ENCODE data around the gene SGCA.

SGCA gene

DNA sequence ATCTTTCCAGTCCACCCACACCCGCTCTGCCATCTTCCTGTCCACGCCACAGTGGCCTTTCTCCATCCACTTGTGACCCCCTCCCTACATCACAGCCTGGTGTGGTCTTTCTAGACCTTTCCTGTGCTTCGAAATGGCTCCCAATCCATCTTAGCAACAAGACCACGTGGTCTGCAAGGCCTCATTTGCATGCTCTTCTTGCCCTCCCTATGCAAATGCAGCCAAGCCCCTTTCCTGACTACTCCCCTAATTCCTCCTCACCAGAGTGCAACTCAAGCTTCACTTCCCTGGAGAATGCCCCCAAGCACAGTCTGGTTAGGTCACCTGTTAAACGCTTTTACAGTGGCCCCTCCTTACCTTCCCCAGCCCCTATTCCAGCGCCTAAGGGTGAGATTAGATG lies 21.4 kb upstream of the SGCA start:
- TF ChIP-seq ZFX (IDR thresholded peaks at IDR 0.05; ENCODE audit: borderline replicate concordance), result no peak
- TF ChIP-seq, protein P1, sequence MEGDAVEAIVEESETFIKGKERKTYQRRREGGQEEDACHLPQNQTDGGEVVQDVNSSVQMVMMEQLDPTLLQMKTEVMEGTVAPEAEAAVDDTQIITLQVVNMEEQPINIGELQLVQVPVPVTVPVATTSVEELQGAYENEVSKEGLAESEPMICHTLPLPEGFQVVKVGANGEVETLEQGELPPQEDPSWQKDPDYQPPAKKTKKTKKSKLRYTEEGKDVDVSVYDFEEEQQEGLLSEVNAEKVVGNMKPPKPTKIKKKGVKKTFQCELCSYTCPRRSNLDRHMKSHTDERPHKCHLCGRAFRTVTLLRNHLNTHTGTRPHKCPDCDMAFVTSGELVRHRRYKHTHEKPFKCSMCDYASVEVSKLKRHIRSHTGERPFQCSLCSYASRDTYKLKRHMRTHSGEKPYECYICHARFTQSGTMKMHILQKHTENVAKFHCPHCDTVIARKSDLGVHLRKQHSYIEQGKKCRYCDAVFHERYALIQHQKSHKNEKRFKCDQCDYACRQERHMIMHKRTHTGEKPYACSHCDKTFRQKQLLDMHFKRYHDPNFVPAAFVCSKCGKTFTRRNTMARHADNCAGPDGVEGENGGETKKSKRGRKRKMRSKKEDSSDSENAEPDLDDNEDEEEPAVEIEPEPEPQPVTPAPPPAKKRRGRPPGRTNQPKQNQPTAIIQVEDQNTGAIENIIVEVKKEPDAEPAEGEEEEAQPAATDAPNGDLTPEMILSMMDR (IDR thresholded peaks at IDR 0.05), result no peak
- H3K27ac ChIP-seq, result no peak overlapping the region

DNA sequence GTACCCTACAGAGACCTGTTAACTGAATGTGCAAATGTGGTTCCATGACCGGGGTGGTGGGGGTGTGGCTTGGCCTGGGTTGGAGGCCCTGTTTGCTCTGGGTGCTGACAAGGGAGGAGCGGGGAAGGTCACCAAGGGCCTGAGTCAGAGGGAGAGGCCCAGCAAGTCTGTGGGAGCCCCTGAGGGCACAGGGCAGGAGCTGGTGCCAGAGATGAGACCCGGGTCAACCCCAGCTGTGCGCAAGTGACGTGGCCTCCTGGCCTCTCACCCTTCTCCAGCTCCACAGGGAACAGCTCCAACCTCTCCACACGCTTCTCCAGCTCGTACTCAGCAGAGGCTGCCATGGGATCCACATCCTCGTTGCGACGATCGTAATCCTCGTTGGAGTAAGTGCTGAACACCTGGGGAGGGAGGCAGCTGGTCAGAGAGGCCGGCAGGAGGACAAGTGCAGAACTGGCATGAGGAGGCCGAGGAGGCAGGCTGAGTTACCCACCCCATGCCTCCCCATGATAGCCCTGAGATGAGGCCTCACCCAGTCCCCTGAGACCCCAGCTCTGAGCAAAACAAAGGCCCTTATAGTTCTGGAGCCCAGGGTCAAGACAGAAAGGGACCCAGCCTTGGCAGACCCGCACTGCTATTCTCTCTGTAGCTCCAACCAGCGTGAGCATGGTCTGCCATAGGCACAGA lies 20.8 kb upstream of the SGCA start:
- no peak overlapping the region for H3K27ac ChIP-seq
- no peak for TF ChIP-seq ZFX (IDR thresholded peaks at IDR 0.05; ENCODE audit: borderline replicate concordance)
- TF ChIP-seq, protein P1 (IDR thresholded peaks at IDR 0.05), result no peak

DNA sequence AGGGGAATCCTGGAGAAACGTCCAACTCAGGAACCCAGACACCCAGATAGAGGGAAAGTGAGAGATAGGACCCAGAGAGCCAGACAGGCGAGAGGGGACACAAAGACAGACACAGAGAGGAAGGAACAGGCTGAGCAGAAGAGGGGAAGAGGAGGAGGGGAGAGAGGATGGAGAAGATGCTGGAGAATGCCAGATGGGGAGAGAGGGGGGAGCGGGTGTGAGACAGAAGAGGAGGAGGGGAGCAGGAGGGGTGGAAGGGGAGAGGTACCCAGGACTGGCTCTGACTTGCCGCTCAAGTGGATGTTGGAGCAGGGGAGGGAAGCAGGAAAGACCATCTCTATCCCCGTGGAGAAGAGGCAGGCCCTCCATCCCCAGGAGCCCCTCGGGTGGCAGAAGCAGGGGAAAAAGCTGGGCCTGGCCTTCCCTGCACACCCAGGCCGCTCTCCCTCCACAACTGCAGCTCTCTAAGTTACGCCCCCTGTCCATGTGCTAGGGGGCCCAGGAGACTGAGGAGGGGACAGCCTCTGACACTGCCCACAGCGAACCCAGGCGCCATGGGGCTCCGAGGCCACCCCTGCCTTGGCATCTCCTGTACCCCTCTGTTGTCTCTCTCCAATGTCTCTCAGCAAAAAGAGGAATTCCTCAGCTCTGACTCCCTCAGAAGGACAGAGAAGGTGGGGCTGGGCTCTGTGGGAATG lies 20.1 kb upstream of the SGCA start:
- no peak overlapping the region for H3K27ac ChIP-seq
- TF ChIP-seq, protein P1 (IDR thresholded peaks at IDR 0.05), result no peak
- no peak for TF ChIP-seq ZFX (IDR thresholded peaks at IDR 0.05; ENCODE audit: borderline replicate concordance)

DNA sequence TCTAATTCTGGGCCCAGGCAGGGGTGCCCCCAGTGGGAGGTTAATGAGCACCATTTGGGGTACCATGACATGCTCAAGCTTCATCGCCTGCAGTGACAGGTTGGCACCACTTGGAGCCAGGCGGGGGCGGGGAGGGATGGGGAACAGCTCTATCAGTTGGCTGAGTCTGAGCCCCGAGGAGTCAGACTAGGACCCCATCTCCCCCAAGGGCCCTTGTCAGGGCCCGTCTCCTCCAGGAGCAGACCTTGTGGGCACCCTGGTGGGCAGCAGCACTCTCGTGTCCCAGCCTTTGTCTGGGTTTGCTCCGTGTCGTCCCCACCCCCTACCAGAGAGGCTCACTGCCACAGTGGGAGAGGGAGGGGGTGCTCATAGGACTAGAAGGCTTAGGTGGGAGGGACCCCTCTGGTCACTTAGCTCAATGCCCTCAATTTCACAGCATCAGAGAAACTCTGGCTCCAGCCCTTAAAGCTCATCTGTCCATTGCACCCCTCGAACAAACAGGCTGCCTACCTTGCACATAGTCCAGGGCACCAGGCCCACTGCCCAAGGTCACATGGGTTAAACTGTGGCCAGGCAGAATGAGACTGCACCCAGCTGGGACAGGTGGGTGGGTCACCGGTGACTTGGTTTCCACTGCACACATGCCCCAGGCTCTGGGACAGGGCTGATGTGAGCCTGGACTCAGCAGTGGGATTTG lies 19.4 kb upstream of the SGCA start:
- TF ChIP-seq ZFX (IDR thresholded peaks at IDR 0.05; ENCODE audit: borderline replicate concordance), result no peak
- TF ChIP-seq, protein P1 (IDR thresholded peaks at IDR 0.05), result no peak
- no peak overlapping the region for H3K27ac ChIP-seq

DNA sequence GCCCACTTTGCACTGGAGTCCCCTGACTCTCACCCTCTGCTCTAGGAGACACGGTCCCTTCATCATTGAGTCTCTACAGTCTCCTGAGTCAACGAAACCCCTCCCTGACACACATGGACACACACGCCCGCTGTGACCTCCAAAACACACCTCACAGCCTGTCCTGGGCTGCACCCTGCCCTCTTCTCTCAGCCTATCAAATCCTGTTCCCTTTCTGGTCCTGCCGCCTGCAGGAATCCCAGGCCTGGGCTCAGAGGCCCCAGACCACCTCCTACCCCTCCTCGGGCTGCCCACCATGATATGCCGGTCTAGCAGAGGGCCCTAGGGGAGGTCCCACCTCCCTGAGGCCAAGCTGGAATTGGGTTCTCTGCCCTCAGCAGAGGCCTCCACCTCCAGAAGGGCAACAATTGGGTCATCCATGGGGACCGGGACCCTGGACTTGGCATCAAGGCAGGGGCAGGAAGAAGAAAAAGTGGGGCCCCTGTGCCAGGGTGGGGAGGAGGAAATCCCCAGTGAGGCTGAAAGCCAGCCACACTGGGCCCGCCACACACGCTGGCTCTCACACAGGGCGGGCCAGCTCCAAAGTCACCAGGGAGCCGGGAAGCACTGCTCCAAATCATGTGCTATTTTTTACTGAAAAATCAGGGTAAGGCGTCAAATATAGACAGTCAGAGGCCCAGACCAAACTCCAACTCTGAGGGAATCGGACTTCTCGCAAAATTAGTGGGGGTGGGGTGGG lies 18.7 kb upstream of the SGCA start:
- no peak for TF ChIP-seq ZFX (IDR thresholded peaks at IDR 0.05; ENCODE audit: borderline replicate concordance)
- TF ChIP-seq, protein P1 (IDR thresholded peaks at IDR 0.05), result no peak
- no peak overlapping the region for H3K27ac ChIP-seq

DNA sequence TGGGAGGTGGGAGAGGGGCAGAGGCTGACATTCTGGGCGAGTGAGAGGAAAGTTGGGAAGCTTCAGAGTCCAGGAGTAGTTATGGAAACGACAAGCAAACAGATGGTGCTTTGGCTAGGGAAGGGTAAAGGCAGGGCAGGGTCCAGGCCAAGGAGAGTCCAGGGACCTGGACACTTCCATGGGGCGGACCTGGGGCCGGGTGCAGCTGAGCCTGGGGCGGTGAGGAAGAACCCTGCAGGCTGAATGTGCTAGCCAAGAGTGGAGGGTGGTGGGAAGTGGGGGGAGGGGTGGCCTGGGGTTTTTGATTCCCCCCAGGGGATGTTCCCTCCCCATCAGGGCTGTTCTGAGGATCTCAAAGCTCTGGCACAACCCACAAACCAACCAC lies 18.0 kb upstream of the SGCA start:
- no peak overlapping the region for H3K27ac ChIP-seq
- TF ChIP-seq ZFX (IDR thresholded peaks at IDR 0.05; ENCODE audit: borderline replicate concordance), result no peak
- TF ChIP-seq, protein P1 (IDR thresholded peaks at IDR 0.05), result no peak
